ENCODE data around the gene PRR12. TPM values are rescaled to one million over a fixed set of nuclear protein-coding genes. Genes with fewer than 3 reads are reported as not detected.

PRR12 gene
- total RNA-seq, 2 experiments from 2014 or later: 41.7 to 42.2 TPM

- DNase-seq (peak in 1 of 14 experiments; percentile 49), ATAC-seq (ENCODE audit: poor library complexity) (no peak)
- H3K27ac Mint-ChIP-seq: peak overlapping the region; percentile 89
- ChIA-PET CTCF (interaction anchor here (2.5 to 5.2 kb wide), 2 partner anchors 11 to 12 kb away, joined by 12 to 62 read pairs; no protein-coding TSS in a partner anchor), POLR2A (interaction anchor here (1.3 to 8.6 kb wide), 12 partner anchors 7 to 119 kb away, joined by 4 to 123 read pairs (median 8); partner anchors contain the start of genes BCL2L12, IRF3, PRMT1 and RPL13A)
- H3K9me3 Mint-ChIP-seq: no peaks in the 10 kb centered on the region
- peak overlapping the region; percentile 61 to 62 for H3K27ac ChIP-seq (ENCODE audit: low read depth in 1 of 2, low read length in 2 of 2)
- no peak for TF ChIP-seq CTCF (IDR thresholded peaks at IDR 0.05)
- peaks cover 73% of the 10 kb centered on the region for H3K36me3 Mint-ChIP-seq (ENCODE audit: low read depth)
- intact Hi-C loops (cut with DNase I, micrococcal nuclease): loop anchor here in 1 of 2 experiments (1.0 kb wide), 1 partner anchor 11 kb away; no protein-coding TSS in a partner anchor
- H3K4me3 ChIP-seq (ENCODE audit: low read length): peak overlapping the region; percentile 68
- no peaks in the 10 kb centered on the region for H3K27me3 Mint-ChIP-seq
- H3K27me3 ChIP-seq (ENCODE audit: control insufficient read depth in 1 of 2, insufficient read depth in 2 of 2, low read length in 2 of 2): peaks cover 0 to 3% of the 10 kb centered on the region in 2 experiments
- H3K4me1 Mint-ChIP-seq (ENCODE audit: low read depth): peaks cover 79% of the 10 kb centered on the region
- peaks cover 50% of the 10 kb centered on the region for H3K36me3 ChIP-seq (ENCODE audit: insufficient read depth, low read length)
- peaks cover 0 to 15% of the 10 kb centered on the region in 2 experiments for H3K9me3 ChIP-seq (ENCODE audit: control insufficient read depth in 1 of 2, insufficient read depth in 1 of 2, low read length in 2 of 2)
- H3K4me1 ChIP-seq (ENCODE audit: insufficient read depth, low read length): peaks cover 96% of the 10 kb centered on the region
- peak overlapping the region; percentile 89 for H3K4me3 Mint-ChIP-seq
Measured at GRCh38 chr19:49557641-49558325, 33.2 kb upstream of the PRR12 start.

DNA sequence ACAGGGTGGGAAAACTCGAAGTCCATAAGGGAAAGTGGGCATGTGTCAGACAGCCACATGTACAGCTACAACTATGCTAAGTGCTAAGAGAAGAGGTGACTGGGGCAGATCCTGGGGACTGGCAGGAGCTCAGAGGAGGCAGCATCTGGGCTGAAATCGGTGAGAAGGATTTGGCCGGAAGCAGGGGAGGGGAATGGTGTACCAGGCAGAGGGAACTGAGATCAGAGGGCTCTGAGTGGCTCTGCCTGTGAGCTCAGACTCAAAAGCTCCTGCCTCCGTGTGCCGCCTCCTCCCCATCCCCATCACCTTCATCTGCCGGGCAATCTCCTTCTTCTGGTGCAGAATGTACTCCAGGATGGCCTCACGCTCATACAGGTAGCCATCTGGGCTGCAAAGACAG, 32.4 kb upstream of the PRR12 start:
- peak overlapping the region; percentile 95 for H3K4me3 Mint-ChIP-seq
- Histone ChIP-seq H3K4me1 (ENCODE audit: insufficient read depth, low read length) (peaks cover 96% of the 10 kb centered on the region), H3K27ac (ENCODE audit: low read depth in 1 of 2, low read length in 2 of 2) (peak overlapping the region; percentile 49 to 61), H3K27me3 (ENCODE audit: control insufficient read depth in 1 of 2, insufficient read depth in 2 of 2, low read length in 2 of 2) (peaks cover 0 to 3% of the 10 kb centered on the region in 2 experiments), H3K4me3 (ENCODE audit: low read length) (peak overlapping the region; percentile 68), H3K9me3 (ENCODE audit: control insufficient read depth in 1 of 2, insufficient read depth in 1 of 2, low read length in 2 of 2) (peaks cover 0 to 15% of the 10 kb centered on the region in 2 experiments), H3K36me3 (ENCODE audit: insufficient read depth, low read length) (peaks cover 50% of the 10 kb centered on the region)
- ATAC-seq (ENCODE audit: poor library complexity): peak; percentile 27
- H3K4me1 Mint-ChIP-seq (ENCODE audit: low read depth): peaks cover 77% of the 10 kb centered on the region
- peak in 8 of 14 experiments; percentile 23 to 68 (median 57) for DNase-seq
- CTCF ChIA-PET: interaction anchor here (0.7 to 5.2 kb wide), 4 partner anchors 11 to 52 kb away, joined by 3 to 62 read pairs (median 8); no protein-coding TSS in a partner anchor
- TF ChIP-seq CTCF (IDR thresholded peaks at IDR 0.05): no peak
- no peaks in the 10 kb centered on the region for H3K9me3 Mint-ChIP-seq
- POLR2A ChIA-PET: interaction anchor here (0.6 to 8.6 kb wide), 18 partner anchors 6 to 319 kb away, joined by 3 to 123 read pairs (median 6); partner anchors contain the start of genes AKT1S1, BCL2L12, IRF3 and NOSIP
- H3K27me3 Mint-ChIP-seq: no peaks in the 10 kb centered on the region
- peak overlapping the region; percentile 89 for H3K27ac Mint-ChIP-seq
- peaks cover 68% of the 10 kb centered on the region for H3K36me3 Mint-ChIP-seq (ENCODE audit: low read depth)
- intact Hi-C loops (cut with DNase I, micrococcal nuclease): loop anchor here in 1 of 2 experiments (1.0 kb wide), 1 partner anchor 10 kb away; no protein-coding TSS in a partner anchor

GRCh38 chr19:49559443-49559842, 31.5 kb upstream of the PRR12 start:
- H3K27me3 Mint-ChIP-seq: no peaks in the 10 kb centered on the region

More at GRCh38 chr19:49559443-49559842, 31.5 kb upstream of the PRR12 start:
- Mint-ChIP-seq H3K9me3 (no peaks in the 10 kb centered on the region), H3K27ac (peak overlapping the region; percentile 89), H3K36me3 (ENCODE audit: low read depth) (peaks cover 61% of the 10 kb centered on the region), H3K4me1 (ENCODE audit: low read depth) (peaks cover 78% of the 10 kb centered on the region), H3K4me3 (peak overlapping the region; percentile 95)
- Histone ChIP-seq H3K27me3 (ENCODE audit: control insufficient read depth in 1 of 2, insufficient read depth in 2 of 2, low read length in 2 of 2) (peaks cover 0 to 3% of the 10 kb centered on the region in 2 experiments), H3K27ac (ENCODE audit: low read depth in 1 of 2, low read length in 2 of 2) (peak overlapping the region; percentile 61 to 77), H3K36me3 (ENCODE audit: insufficient read depth, low read length) (peaks cover 50% of the 10 kb centered on the region), H3K4me3 (ENCODE audit: low read length) (peak overlapping the region; percentile 68), H3K4me1 (ENCODE audit: insufficient read depth, low read length) (peaks cover 96% of the 10 kb centered on the region), H3K9me3 (ENCODE audit: control insufficient read depth in 1 of 2, insufficient read depth in 1 of 2, low read length in 2 of 2) (peaks cover 0 to 15% of the 10 kb centered on the region in 2 experiments)
- CTCF ChIA-PET: interaction anchor here (0.7 to 5.2 kb wide), 6 partner anchors 9 to 53 kb away, joined by 3 to 62 read pairs (median 4); no protein-coding TSS in a partner anchor
- intact Hi-C loops (cut with DNase I, micrococcal nuclease): no loop called here
- no peak for TF ChIP-seq CTCF (IDR thresholded peaks at IDR 0.05)
- POLR2A ChIA-PET: interaction anchor here (1.2 to 8.6 kb wide), 17 partner anchors 6 to 318 kb away, joined by 3 to 123 read pairs (median 7); partner anchors contain the start of genes AKT1S1, NOSIP, PRMT1 and PRR12
- ATAC-seq (ENCODE audit: poor library complexity) (no peak), DNase-seq (no peak)
